ENCODE data around the gene CDH13. TPM values are rescaled to one million over a fixed set of nuclear protein-coding genes. Genes with fewer than 3 reads are reported as not detected.

Gene CDH13
- total RNA-seq, 1 donor = 102 TPM

DNA sequence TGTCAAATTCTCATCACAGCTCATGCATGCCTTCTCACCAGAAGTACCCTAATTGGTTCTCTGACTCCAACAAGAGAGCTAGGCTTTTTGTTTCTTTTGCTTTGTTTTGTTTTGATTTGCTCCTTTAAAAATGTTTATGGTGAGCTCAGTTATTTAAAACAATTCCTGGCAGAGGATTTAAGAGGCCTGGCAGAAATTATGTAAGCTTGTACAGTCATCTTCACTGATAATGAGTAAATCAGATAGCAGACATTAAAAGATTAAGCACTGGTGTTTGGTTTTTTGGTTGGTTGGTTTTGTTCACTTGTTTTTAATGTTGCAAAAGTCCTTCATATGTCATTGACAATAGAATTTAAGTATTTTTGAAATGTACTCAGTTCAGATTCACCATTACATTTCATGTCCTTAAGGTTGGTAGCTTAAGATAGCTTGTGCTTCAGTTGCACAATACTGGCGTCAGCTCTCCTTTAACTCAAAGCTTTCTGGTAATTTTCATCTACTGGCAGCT lies 378.9 kb downstream of the CDH13 start:
- peaks cover 22% of the 10 kb centered on the region for H3K4me1 ChIP-seq (ENCODE audit: insufficient read depth, low read length)
- no peak overlapping the region for H3K4me2 ChIP-seq (ENCODE audit: insufficient read depth, low read length)
- no peak overlapping the region for H3K4me3 ChIP-seq (ENCODE audit: insufficient read depth, low read length)
- no peaks in the 10 kb centered on the region for H3K36me3 ChIP-seq (ENCODE audit: insufficient read depth, low read length)
- DNase-seq (ENCODE audit: insufficient read length, low spot score, missing footprints) = no peak
- H2AFZ ChIP-seq (ENCODE audit: low read length) = no peak overlapping the region
- no peak for TF ChIP-seq CTCF (IDR thresholded peaks at IDR 0.05; ENCODE audit: extremely low read depth, low read depth, low read length)
- H3K9me3 ChIP-seq (ENCODE audit: low read depth, low read length) = no peaks in the 10 kb centered on the region
- H3K27me3 ChIP-seq (ENCODE audit: insufficient read depth, low read length) = no peaks in the 10 kb centered on the region
- H4K20me1 ChIP-seq (ENCODE audit: insufficient read depth, low read length) = no peaks in the 10 kb centered on the region
- H3K79me2 ChIP-seq (ENCODE audit: insufficient read depth, low read length) = peaks cover 2% of the 10 kb centered on the region
- no peak overlapping the region for H3K27ac ChIP-seq (ENCODE audit: low read depth, low read length)

DNA sequence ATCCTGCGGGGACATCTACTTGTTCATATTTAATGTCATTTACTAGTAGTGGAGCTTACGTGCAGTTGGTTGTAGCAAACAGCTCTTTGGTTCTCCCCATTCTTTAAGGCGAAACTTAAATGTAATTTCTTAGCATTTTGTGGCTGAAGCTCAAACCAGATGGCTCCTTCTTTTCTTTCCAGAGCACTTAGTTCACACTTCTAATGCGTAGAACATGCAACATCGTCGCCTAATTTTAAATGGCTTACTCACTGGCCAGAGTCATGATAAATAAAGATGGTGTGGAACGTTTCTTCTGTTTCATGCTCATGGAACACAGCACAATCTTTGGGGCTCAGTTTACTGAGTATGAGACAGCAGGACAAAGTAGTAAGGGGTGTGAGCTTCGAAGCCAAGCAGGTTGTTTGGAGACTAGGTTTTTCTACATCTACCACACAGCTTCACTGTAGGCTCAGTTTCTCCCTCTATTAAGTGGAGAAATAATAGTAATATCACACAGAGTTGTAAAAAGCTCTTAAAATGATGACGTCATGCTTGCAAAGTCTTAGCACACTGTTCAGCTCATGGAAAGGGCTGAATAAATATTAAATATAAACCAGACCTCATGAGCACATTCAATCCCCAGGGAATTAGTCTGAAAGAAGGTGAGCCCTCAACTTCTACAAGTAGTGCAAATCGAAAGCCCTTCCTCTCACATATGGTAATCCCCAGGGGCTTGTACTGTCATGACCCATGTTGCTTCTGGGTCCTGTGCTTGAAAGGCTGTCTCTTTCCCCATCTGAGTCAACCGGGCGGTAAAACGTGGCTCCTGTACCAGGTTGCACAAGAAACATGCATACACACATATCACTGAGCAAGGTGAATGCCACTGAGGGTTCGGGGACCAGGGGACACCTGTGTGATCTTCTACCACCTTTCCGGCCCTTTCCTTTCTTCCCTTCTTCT lies 384.3 kb downstream of the CDH13 start:
- H3K36me3 ChIP-seq (ENCODE audit: insufficient read depth, low read length) = no peaks in the 10 kb centered on the region
- no peak for DNase-seq (ENCODE audit: insufficient read length, low spot score, missing footprints)
- H3K4me1 ChIP-seq (ENCODE audit: insufficient read depth, low read length) = peaks cover 24% of the 10 kb centered on the region
- peak overlapping the region; percentile 7 for H2AFZ ChIP-seq (ENCODE audit: low read length)
- no peak overlapping the region for H3K4me3 ChIP-seq (ENCODE audit: insufficient read depth, low read length)
- H4K20me1 ChIP-seq (ENCODE audit: insufficient read depth, low read length) = no peaks in the 10 kb centered on the region
- TF ChIP-seq CTCF (IDR thresholded peaks at IDR 0.05; ENCODE audit: extremely low read depth, low read depth, low read length) = no peak
- H3K9me3 ChIP-seq (ENCODE audit: low read depth, low read length) = no peaks in the 10 kb centered on the region
- peak overlapping the region; percentile 63 for H3K27ac ChIP-seq (ENCODE audit: low read depth, low read length)
- peaks cover 2% of the 10 kb centered on the region for H3K79me2 ChIP-seq (ENCODE audit: insufficient read depth, low read length)
- H3K4me2 ChIP-seq (ENCODE audit: insufficient read depth, low read length) = peak overlapping the region; percentile 76
- no peaks in the 10 kb centered on the region for H3K27me3 ChIP-seq (ENCODE audit: insufficient read depth, low read length)

DNA sequence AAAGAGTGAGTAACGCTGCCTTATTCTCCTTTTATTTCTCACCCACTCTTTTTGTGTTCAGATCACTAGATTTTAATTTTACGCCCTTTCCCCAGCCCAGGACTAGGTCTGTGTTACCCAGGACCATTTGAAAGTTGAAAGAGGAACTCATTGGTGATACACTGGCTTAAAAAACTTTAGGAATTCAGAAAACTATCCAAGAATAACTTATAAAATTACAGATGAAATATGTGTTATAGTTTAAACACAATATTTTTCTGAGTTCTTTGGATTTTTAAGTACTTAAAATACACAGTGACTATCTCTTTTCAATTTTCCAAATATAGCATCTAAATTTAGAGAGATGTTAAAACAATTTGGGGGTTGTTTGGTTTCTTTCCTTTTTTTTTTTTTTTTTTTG lies 385.2 kb downstream of the CDH13 start:
- H3K4me2 ChIP-seq (ENCODE audit: insufficient read depth, low read length) = peak overlapping the region; percentile 76
- peak overlapping the region; percentile 26 for H3K4me3 ChIP-seq (ENCODE audit: insufficient read depth, low read length)
- H4K20me1 ChIP-seq (ENCODE audit: insufficient read depth, low read length) = no peaks in the 10 kb centered on the region
- DNase-seq (ENCODE audit: insufficient read length, low spot score, missing footprints) = no peak
- peak overlapping the region; percentile 63 for H3K27ac ChIP-seq (ENCODE audit: low read depth, low read length)
- H3K79me2 ChIP-seq (ENCODE audit: insufficient read depth, low read length) = no peaks in the 10 kb centered on the region
- H3K36me3 ChIP-seq (ENCODE audit: insufficient read depth, low read length) = no peaks in the 10 kb centered on the region
- H2AFZ ChIP-seq (ENCODE audit: low read length) = no peak overlapping the region
- TF ChIP-seq CTCF (IDR thresholded peaks at IDR 0.05; ENCODE audit: extremely low read depth, low read depth, low read length) = no peak
- H3K9me3 ChIP-seq (ENCODE audit: low read depth, low read length) = no peaks in the 10 kb centered on the region
- H3K4me1 ChIP-seq (ENCODE audit: insufficient read depth, low read length) = peaks cover 20% of the 10 kb centered on the region
- H3K27me3 ChIP-seq (ENCODE audit: insufficient read depth, low read length) = no peaks in the 10 kb centered on the region

- Histone ChIP-seq H3K4me3 (ENCODE audit: insufficient read depth, low read length) (no peak overlapping the region), H3K4me1 (ENCODE audit: insufficient read depth, low read length) (peaks cover 20% of the 10 kb centered on the region), H3K27me3 (ENCODE audit: insufficient read depth, low read length) (no peaks in the 10 kb centered on the region), H4K20me1 (ENCODE audit: insufficient read depth, low read length) (no peaks in the 10 kb centered on the region), H3K27ac (ENCODE audit: low read depth, low read length) (peak overlapping the region; percentile 63), H3K36me3 (ENCODE audit: insufficient read depth, low read length) (no peaks in the 10 kb centered on the region), H3K4me2 (ENCODE audit: insufficient read depth, low read length) (no peak overlapping the region), H3K9me3 (ENCODE audit: low read depth, low read length) (no peaks in the 10 kb centered on the region), H3K79me2 (ENCODE audit: insufficient read depth, low read length) (no peaks in the 10 kb centered on the region), H2AFZ (ENCODE audit: low read length) (peak overlapping the region; percentile 21)
- DNase-seq (ENCODE audit: insufficient read length, low spot score, missing footprints) = no peak
- no peak for TF ChIP-seq CTCF (IDR thresholded peaks at IDR 0.05; ENCODE audit: extremely low read depth, low read depth, low read length)
Measured at GRCh38 chr16:83013071-83013470, 386.3 kb downstream of the CDH13 start.
